Measurements from ENCODE around the gene PPP3CA.

Gene PPP3CA

GRCh38 chr4:101265816-101266172, 81.5 kb downstream of the PPP3CA start:
- H3K9ac ChIP-seq (ENCODE audit: low read length), result no peak overlapping the region
- no peak overlapping the region for H2BK5ac ChIP-seq (ENCODE audit: low read depth, low read length, poor library complexity)
- no peaks in the 10 kb centered on the region for H3K27me3 ChIP-seq (ENCODE audit: insufficient read depth, low read length)
- H3K23ac ChIP-seq (ENCODE audit: low read length), result no peak overlapping the region
- no peaks in the 10 kb centered on the region for H3K9me3 ChIP-seq (ENCODE audit: insufficient read depth, low read depth, low read length)
- H3K4me3 ChIP-seq (ENCODE audit: low read depth, low read length), result no peak overlapping the region
- H3K4me1 ChIP-seq (ENCODE audit: control insufficient read depth in 1 of 2, insufficient read depth in 2 of 2, low read length in 2 of 2), result no peaks in the 10 kb centered on the region
- no peak overlapping the region for H3K27ac ChIP-seq (ENCODE audit: low read depth, low read length)
- no peak overlapping the region for H3K18ac ChIP-seq (ENCODE audit: low read length)
- H3K14ac ChIP-seq (ENCODE audit: low read length), result no peak overlapping the region
- H4K8ac ChIP-seq (ENCODE audit: low read depth, low read length), result no peak overlapping the region
- H3K4me2 ChIP-seq (ENCODE audit: low read length), result no peak overlapping the region
- H3K79me2 ChIP-seq (ENCODE audit: control insufficient read depth, insufficient read depth, low read length, poor library complexity), result no peaks in the 10 kb centered on the region
- no peak overlapping the region for H4K91ac ChIP-seq (ENCODE audit: low read depth, low read length)
- no CpG with 5 or more reads among the region's 1 CpG for WGBS (ENCODE audit: extremely low coverage, insufficient coverage, insufficient read length)
- no peak for DNase-seq
- H3K36me3 ChIP-seq (ENCODE audit: control insufficient read depth in 1 of 2, insufficient read depth in 2 of 2, low read length in 2 of 2), result no peaks in the 10 kb centered on the region
- H2BK12ac ChIP-seq (ENCODE audit: low read length), result no peak overlapping the region
- H2AFZ ChIP-seq (ENCODE audit: insufficient read depth, low read length, poor library complexity), result no peak overlapping the region
- H2AK5ac ChIP-seq (ENCODE audit: low read length), result no peak overlapping the region
- no peak overlapping the region for H3K4ac ChIP-seq (ENCODE audit: low read depth, low read length)
- no peaks in the 10 kb centered on the region for H3K79me1 ChIP-seq (ENCODE audit: low read length)
- H4K12ac ChIP-seq (ENCODE audit: low read depth, low read length), result no peak overlapping the region
- H2BK120ac ChIP-seq (ENCODE audit: insufficient read depth, low read length, poor library complexity), result no peak overlapping the region

GRCh38 chr4:101264993-101265815, 82.1 kb downstream of the PPP3CA start:
- Histone ChIP-seq H3K9ac (ENCODE audit: low read length) (no peak overlapping the region), H3K4me3 (ENCODE audit: low read depth, low read length) (no peak overlapping the region), H3K9me3 (ENCODE audit: insufficient read depth, low read depth, low read length) (no peaks in the 10 kb centered on the region), H2BK120ac (ENCODE audit: insufficient read depth, low read length, poor library complexity) (no peak overlapping the region), H3K79me1 (ENCODE audit: low read length) (no peaks in the 10 kb centered on the region), H3K4me2 (ENCODE audit: low read length) (no peak overlapping the region), H4K12ac (ENCODE audit: low read depth, low read length) (no peak overlapping the region), H3K79me2 (ENCODE audit: control insufficient read depth, insufficient read depth, low read length, poor library complexity) (no peaks in the 10 kb centered on the region), H3K27me3 (ENCODE audit: insufficient read depth, low read length) (no peaks in the 10 kb centered on the region), H2AK5ac (ENCODE audit: low read length) (no peak overlapping the region), H3K18ac (ENCODE audit: low read length) (no peak overlapping the region), H4K8ac (ENCODE audit: low read depth, low read length) (no peak overlapping the region), H3K14ac (ENCODE audit: low read length) (no peak overlapping the region), H2BK12ac (ENCODE audit: low read length) (no peak overlapping the region), H3K4me1 (ENCODE audit: control insufficient read depth in 1 of 2, insufficient read depth in 2 of 2, low read length in 2 of 2) (no peaks in the 10 kb centered on the region), H3K23ac (ENCODE audit: low read length) (no peak overlapping the region), H4K91ac (ENCODE audit: low read depth, low read length) (no peak overlapping the region), H2BK5ac (ENCODE audit: low read depth, low read length, poor library complexity) (no peak overlapping the region), H2AFZ (ENCODE audit: insufficient read depth, low read length, poor library complexity) (no peak overlapping the region), H3K4ac (ENCODE audit: low read depth, low read length) (no peak overlapping the region), H3K27ac (ENCODE audit: low read depth, low read length) (no peak overlapping the region), H3K36me3 (ENCODE audit: control insufficient read depth in 1 of 2, insufficient read depth in 2 of 2, low read length in 2 of 2) (no peaks in the 10 kb centered on the region)
- no peak for DNase-seq
- no CpG with 5 or more reads among the region's 2 CpGs for WGBS (ENCODE audit: extremely low coverage, insufficient coverage, insufficient read length)

- no peak overlapping the region for H3K4ac ChIP-seq (ENCODE audit: low read depth, low read length)
These were observed 82.8 kb downstream of the PPP3CA start for GRCh38 chr4:101264512-101264911.

GRCh38 chr4:101262683-101263082, 84.6 kb downstream of the PPP3CA start:
- Histone ChIP-seq H3K4me3 (ENCODE audit: low read depth, low read length) (no peak overlapping the region), H3K79me1 (ENCODE audit: low read length) (no peaks in the 10 kb centered on the region), H3K27me3 (ENCODE audit: insufficient read depth, low read length) (no peaks in the 10 kb centered on the region), H3K18ac (ENCODE audit: low read length) (no peak overlapping the region), H3K4me1 (ENCODE audit: control insufficient read depth in 1 of 2, insufficient read depth in 2 of 2, low read length in 2 of 2) (no peaks in the 10 kb centered on the region), H3K27ac (ENCODE audit: low read depth, low read length) (no peak overlapping the region), H4K8ac (ENCODE audit: low read depth, low read length) (no peak overlapping the region), H3K9ac (ENCODE audit: low read length) (no peak overlapping the region), H3K4me2 (ENCODE audit: low read length) (no peak overlapping the region), H2BK12ac (ENCODE audit: low read length) (no peak overlapping the region), H4K91ac (ENCODE audit: low read depth, low read length) (no peak overlapping the region), H2AK5ac (ENCODE audit: low read length) (no peak overlapping the region), H2BK5ac (ENCODE audit: low read depth, low read length, poor library complexity) (no peak overlapping the region), H4K12ac (ENCODE audit: low read depth, low read length) (no peak overlapping the region), H3K4ac (ENCODE audit: low read depth, low read length) (no peak overlapping the region), H2BK120ac (ENCODE audit: insufficient read depth, low read length, poor library complexity) (no peak overlapping the region), H3K14ac (ENCODE audit: low read length) (no peak overlapping the region), H2AFZ (ENCODE audit: insufficient read depth, low read length, poor library complexity) (no peak overlapping the region), H3K23ac (ENCODE audit: low read length) (no peak overlapping the region), H3K9me3 (ENCODE audit: insufficient read depth, low read depth, low read length) (no peaks in the 10 kb centered on the region), H3K79me2 (ENCODE audit: control insufficient read depth, insufficient read depth, low read length, poor library complexity) (no peaks in the 10 kb centered on the region), H3K36me3 (ENCODE audit: control insufficient read depth in 1 of 2, insufficient read depth in 2 of 2, low read length in 2 of 2) (no peaks in the 10 kb centered on the region)
- no peak for DNase-seq

More at GRCh38 chr4:101264512-101264911, 82.8 kb downstream of the PPP3CA start:
- H2BK12ac ChIP-seq (ENCODE audit: low read length), result no peak overlapping the region
- no peak overlapping the region for H3K9ac ChIP-seq (ENCODE audit: low read length)
- H4K91ac ChIP-seq (ENCODE audit: low read depth, low read length), result no peak overlapping the region
- no peak overlapping the region for H3K4me3 ChIP-seq (ENCODE audit: low read depth, low read length)
- H3K4me2 ChIP-seq (ENCODE audit: low read length), result no peak overlapping the region
- H2AFZ ChIP-seq (ENCODE audit: insufficient read depth, low read length, poor library complexity), result no peak overlapping the region
- H3K36me3 ChIP-seq (ENCODE audit: control insufficient read depth in 1 of 2, insufficient read depth in 2 of 2, low read length in 2 of 2), result no peaks in the 10 kb centered on the region
- H3K23ac ChIP-seq (ENCODE audit: low read length), result no peak overlapping the region
- H3K9me3 ChIP-seq (ENCODE audit: insufficient read depth, low read depth, low read length), result no peaks in the 10 kb centered on the region
- H3K27ac ChIP-seq (ENCODE audit: low read depth, low read length), result no peak overlapping the region
- no peaks in the 10 kb centered on the region for H3K79me1 ChIP-seq (ENCODE audit: low read length)
- no peaks in the 10 kb centered on the region for H3K27me3 ChIP-seq (ENCODE audit: insufficient read depth, low read length)
- H2BK120ac ChIP-seq (ENCODE audit: insufficient read depth, low read length, poor library complexity), result no peak overlapping the region
- H2AK5ac ChIP-seq (ENCODE audit: low read length), result no peak overlapping the region
- DNase-seq, result no peak
- H2BK5ac ChIP-seq (ENCODE audit: low read depth, low read length, poor library complexity), result no peak overlapping the region
- H3K79me2 ChIP-seq (ENCODE audit: control insufficient read depth, insufficient read depth, low read length, poor library complexity), result no peaks in the 10 kb centered on the region
- no peak overlapping the region for H3K14ac ChIP-seq (ENCODE audit: low read length)
- H3K18ac ChIP-seq (ENCODE audit: low read length), result no peak overlapping the region
- H4K12ac ChIP-seq (ENCODE audit: low read depth, low read length), result no peak overlapping the region
- H4K8ac ChIP-seq (ENCODE audit: low read depth, low read length), result no peak overlapping the region
- no peaks in the 10 kb centered on the region for H3K4me1 ChIP-seq (ENCODE audit: control insufficient read depth in 1 of 2, insufficient read depth in 2 of 2, low read length in 2 of 2)
